ENCODE results near the gene CHRNA7.

CHRNA7 gene

GRCh38 chr15:32029862-32030781 is at the start of gene CHRNA7:
Gene CHRNA7 (plus strand): TSS chr15:32030515. CDS start chr15:32030595, 80 bp downstream.
- Histone ChIP-seq H3K36me3 (no peaks in the 10 kb centered on the region), H3K27ac (peak within 1 kb of the TSS; percentile 73), H3K9me3 (ENCODE audit: severe bottlenecking) (no peaks in the 10 kb centered on the region), H3K27me3 (ENCODE audit: insufficient read depth, low read depth, severe bottlenecking) (no peaks in the 10 kb centered on the region), H3K4me3 (ENCODE audit: low read depth, low read length) (peak within 1 kb of the TSS; percentile 77)
- DNase-seq = peak; percentile 83
- peak; percentile 29 for TF ChIP-seq CTCF (IDR thresholded peaks at IDR 0.05; ENCODE audit: low read depth, low read length)

GRCh38 chr15:31985607-31986006 is 44.7 kb upstream of the CHRNA7 start:
- DNase-seq = no peak
- no peak for TF ChIP-seq CTCF (IDR thresholded peaks at IDR 0.05; ENCODE audit: low read depth, low read length)
- Histone ChIP-seq H3K4me3 (ENCODE audit: low read depth, low read length) (no peak overlapping the region), H3K27me3 (ENCODE audit: insufficient read depth, low read depth, severe bottlenecking) (no peaks in the 10 kb centered on the region), H3K36me3 (no peaks in the 10 kb centered on the region), H3K27ac (no peak overlapping the region), H3K9me3 (ENCODE audit: severe bottlenecking) (no peaks in the 10 kb centered on the region)

GRCh38 chr15:31993062-31993461 is 37.3 kb upstream of the CHRNA7 start:
- Histone ChIP-seq H3K27ac (no peak overlapping the region), H3K27me3 (ENCODE audit: insufficient read depth, low read depth, severe bottlenecking) (no peaks in the 10 kb centered on the region), H3K4me3 (ENCODE audit: low read depth, low read length) (no peak overlapping the region), H3K9me3 (ENCODE audit: severe bottlenecking) (no peaks in the 10 kb centered on the region), H3K36me3 (no peaks in the 10 kb centered on the region)
- no peak for TF ChIP-seq CTCF (IDR thresholded peaks at IDR 0.05; ENCODE audit: low read depth, low read length)
- no peak for DNase-seq

- Histone ChIP-seq H3K27me3 (ENCODE audit: insufficient read depth, low read depth, severe bottlenecking) (no peaks in the 10 kb centered on the region), H3K4me3 (ENCODE audit: low read depth, low read length) (no peak overlapping the region)
These were observed 32.6 kb upstream of the CHRNA7 start for GRCh38 chr15:31997711-31998110.

GRCh38 chr15:32003558-32003957 is 26.8 kb upstream of the CHRNA7 start:
- Histone ChIP-seq H3K4me3 (ENCODE audit: low read depth, low read length) (no peak overlapping the region), H3K27ac (no peak overlapping the region), H3K27me3 (ENCODE audit: insufficient read depth, low read depth, severe bottlenecking) (no peaks in the 10 kb centered on the region), H3K9me3 (ENCODE audit: severe bottlenecking) (no peaks in the 10 kb centered on the region), H3K36me3 (no peaks in the 10 kb centered on the region)
- no peak for DNase-seq
- no peak for TF ChIP-seq CTCF (IDR thresholded peaks at IDR 0.05; ENCODE audit: low read depth, low read length)

More at GRCh38 chr15:31997711-31998110, 32.6 kb upstream of the CHRNA7 start:
- Histone ChIP-seq H3K27ac (no peak overlapping the region), H3K9me3 (ENCODE audit: severe bottlenecking) (no peaks in the 10 kb centered on the region), H3K36me3 (no peaks in the 10 kb centered on the region)
- DNase-seq = no peak
- TF ChIP-seq CTCF (IDR thresholded peaks at IDR 0.05; ENCODE audit: low read depth, low read length) = no peak

All from WERI-Rb-1 (cell line).